HG03558 (cell line): ENCODE data around the gene FPR1.
"Not testable (repeated sequence)": the region's sequence is repeated elsewhere in the genome, so short reads cannot be mapped to it uniquely, and the experiment has no call there.

Experiments
- ATAC-seq: cut with Tn5 transposase; IDR thresholded peaks from one replicate; pipeline ENCODE4 v1.9.1; 2021; ENCODE audit warnings: moderate number of reproducible peaks; ENCODE audit not compliant: unreplicated experiment; ENCODE audit errors: extremely low read depth

FPR1 gene

GRCh38 chr19:51739466-51740213 is 12.0 kb downstream of the FPR1 start:
- no peak for ATAC-seq

- ATAC-seq = not testable (repeated sequence)
Observed at GRCh38 chr19:51738523-51738922, 13.2 kb downstream of the FPR1 start.

- ATAC-seq = no peak
Observed at GRCh38 chr19:51737924-51738323, 13.8 kb downstream of the FPR1 start.

DNA sequence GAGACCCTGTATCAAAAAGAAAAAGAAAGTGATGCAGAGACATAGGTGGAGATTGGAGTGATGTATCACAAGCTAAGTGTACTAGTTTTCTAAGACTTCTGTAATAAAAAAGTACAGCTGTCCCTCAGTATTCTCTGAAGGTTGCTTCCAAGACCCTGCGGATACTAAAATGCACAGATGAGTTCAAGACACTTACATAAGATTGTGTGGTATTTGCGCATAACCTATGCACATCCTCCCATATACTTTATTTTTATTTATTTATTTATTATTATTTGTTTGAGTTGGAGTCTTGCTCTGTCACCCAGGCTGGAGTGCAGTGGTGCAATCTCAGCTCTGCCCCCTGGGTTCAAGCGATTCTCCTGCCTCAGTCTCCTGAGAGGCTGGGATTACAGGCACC is 14.3 kb downstream of the FPR1 start:
- no peak for ATAC-seq

GRCh38 chr19:51735759-51736449 is 15.8 kb downstream of the FPR1 start:
- no peak for ATAC-seq

- no peak for ATAC-seq
Observed at GRCh38 chr19:51733742-51734522, 17.7 kb downstream of the FPR1 start.

DNA sequence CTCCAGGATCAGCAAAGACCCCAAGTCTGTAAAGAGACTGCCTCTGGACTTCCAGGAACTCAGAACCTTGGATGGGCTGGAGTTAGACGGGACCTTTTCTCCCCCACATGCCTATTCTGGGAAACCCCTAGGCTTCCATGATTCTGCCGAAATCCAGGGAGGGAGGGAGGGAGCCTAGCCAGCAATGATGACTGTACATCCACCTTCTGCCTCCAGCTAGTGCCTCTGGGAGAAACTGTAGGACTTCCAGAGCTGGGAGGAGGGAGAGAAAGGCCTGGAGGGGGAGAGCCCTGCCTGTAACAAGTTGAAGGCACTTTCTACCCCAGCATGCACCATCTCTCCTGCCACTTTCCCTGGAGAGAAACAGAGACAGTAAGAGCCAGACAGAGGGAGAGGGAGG is 21.9 kb downstream of the FPR1 start:
- ATAC-seq = no peak

DNA sequence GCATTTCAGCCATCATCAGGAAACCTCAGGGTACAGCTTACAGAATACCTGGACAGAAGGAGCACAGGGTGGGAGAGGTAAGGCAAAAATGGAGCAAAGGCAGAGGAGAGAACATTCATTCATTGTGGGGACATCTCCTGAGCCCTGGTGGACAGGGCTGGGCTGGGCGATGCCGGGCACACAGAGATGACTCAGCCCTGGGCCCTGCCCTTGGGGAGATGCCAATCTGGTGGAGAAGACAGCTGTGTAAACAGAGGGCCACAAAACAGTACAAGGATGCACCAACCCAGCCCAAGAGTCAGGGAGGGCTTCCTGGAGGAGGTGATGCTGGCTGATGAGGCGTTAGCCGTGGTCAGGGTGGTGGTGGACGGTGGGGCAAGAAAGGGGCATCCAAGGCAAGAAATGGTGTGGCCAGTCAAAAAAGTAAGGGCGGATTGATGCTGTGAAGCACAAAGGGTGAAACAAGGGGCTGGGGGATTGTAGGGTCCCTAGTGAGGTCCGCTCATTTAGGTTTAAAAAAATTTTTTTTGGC is 24.3 kb downstream of the FPR1 start:
- no peak for ATAC-seq

GRCh38 chr19:51726049-51726448 is 25.6 kb downstream of the FPR1 start:
- ATAC-seq = no peak

GRCh38 chr19:51724543-51724942 is 27.1 kb downstream of the FPR1 start:
- no peak for ATAC-seq

GRCh38 chr19:51722492-51722891 is 29.2 kb downstream of the FPR1 start:
- ATAC-seq = no peak

DNA sequence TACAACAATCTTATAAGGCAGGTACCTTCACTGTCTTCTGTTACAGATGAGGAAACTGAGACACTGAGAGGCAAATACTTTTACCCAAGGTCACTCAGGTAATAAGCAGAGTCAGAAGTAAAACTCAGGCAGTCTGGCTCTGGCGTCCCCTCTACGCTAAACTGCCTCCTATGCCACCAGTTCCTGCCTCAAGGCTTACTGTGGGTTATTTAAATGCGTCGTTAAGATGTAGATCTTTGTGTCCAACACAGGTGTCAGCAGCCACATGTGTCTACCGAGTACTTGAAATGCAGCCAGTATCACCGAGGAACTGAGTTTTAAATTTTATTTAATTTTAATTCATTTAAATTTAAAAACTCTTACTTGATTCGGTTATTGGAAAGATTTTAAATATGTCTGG is 29.8 kb downstream of the FPR1 start:
- no peak for ATAC-seq

DNA sequence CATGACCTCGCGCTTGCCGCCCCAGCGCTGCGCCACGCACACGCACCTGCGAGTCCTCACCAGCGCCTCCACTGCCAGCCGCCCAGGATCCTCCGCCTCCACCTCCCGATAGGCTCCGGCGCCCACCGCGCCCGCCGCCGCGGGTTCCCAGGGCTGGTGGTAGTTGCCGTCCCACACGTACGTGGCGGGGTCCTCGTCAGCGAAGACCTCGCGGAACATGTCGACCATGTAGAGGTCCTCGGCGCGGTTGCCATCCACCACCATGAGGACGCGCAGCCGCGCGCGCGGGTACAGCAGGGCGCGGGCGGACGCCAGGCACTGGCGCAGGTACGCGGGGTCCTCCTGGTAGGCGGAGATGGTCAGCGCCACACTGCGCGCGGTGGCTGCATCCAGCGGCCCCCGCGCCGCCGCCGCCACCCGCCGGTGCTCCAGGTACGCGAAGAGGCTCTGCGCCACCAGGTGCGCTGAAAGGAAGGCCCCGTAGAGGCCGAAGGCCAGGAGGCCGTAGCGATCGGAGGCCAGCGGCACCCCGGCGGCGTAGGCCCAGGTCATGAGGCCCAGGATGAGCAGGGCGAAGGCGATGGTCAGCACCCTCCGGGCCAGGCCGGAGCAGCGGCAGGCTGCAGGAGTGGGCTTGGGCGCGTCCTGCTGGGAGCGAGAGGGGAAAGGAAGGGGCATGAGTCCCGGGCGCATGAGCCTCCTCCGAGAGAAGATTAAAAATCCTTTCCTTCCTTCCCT is 32.3 kb downstream of the FPR1 start:
- ATAC-seq = no peak

DNA sequence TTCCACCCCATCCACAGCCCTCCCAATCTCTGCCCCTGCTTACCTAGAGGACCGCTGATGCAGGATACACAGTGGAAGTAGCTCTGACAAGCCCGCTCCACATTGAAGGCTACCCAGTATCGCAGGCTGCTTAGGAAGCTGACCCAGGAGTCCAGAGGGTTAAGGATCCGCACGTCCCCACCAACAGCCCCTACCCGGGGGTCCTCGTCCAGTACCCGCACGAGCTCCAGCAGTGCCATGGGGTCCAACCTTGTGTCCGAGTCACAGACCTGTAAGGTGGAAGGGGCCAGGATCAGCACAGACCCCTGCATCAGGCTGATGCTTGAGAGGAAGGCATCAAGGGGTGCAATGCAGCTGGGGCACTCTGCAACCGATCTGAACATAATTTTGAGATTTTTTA is 34.8 kb downstream of the FPR1 start:
- ATAC-seq = no peak

- no peak for ATAC-seq
Observed at GRCh38 chr19:51715850-51716249, 35.8 kb downstream of the FPR1 start.

DNA sequence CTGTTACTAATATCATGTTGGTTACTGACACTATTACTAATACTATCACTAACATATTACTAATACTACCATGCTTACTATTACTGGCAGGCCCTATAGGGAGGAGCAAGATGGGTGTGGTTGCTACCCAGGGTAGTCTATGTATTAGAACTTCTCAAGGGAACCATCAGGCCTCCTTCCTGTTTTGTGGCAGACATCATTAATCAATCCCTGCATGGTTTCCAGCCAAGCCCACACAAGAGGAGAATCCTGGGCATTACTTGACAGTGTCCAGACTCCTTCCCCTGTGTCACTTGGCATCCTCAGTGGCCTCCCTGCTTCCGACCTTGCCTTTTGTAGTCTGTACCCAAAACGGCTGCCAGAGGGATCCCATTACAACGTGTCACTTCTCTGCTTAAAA is 36.8 kb downstream of the FPR1 start:
- ATAC-seq = no peak

DNA sequence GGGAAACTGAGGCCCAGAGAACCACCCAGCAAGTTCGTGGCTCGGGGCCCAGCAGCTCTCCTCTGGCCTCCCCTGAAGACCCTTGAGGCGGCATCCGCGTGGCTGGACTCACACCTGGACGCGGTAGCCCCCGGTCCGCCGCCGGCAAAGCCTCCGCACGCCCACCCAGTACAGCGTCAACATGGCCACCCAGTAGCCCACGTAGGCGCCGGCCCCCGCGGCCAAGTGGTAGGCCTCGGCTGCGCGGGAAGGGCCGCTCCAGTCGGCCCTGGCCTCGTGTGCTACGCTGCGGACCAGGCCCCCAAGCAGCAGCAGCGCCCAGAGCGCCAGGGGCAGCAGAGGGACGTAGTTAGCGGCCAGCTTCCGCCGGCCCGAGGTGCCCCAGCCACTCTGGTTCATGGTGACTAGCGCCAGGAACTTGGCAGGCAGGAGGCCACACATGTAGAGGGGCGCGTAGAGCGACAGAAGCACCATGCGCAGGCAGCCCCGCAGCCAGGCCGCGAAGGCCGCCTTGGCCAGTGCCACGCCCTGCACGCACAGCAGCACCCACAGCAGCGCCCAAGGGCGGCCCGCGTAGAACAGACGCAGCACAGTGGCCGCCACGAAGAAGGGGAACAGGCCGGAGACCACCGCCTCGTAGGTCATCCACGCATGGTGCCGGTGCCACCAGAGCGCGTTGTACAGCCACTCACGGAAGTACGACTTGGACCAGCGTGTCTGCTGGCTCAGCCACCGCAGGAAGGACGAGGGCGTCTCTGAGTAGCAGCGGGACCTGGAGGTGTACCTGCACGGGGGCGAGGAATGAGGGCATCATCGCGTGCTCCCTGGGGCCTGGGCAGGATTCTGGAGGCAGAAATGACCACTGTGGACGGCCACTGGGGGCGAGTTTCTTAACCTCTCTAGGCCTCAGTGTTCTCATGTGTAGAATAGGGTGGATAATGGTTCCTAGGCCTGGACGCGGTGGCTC is 38.1 kb downstream of the FPR1 start:
- no peak for ATAC-seq

DNA sequence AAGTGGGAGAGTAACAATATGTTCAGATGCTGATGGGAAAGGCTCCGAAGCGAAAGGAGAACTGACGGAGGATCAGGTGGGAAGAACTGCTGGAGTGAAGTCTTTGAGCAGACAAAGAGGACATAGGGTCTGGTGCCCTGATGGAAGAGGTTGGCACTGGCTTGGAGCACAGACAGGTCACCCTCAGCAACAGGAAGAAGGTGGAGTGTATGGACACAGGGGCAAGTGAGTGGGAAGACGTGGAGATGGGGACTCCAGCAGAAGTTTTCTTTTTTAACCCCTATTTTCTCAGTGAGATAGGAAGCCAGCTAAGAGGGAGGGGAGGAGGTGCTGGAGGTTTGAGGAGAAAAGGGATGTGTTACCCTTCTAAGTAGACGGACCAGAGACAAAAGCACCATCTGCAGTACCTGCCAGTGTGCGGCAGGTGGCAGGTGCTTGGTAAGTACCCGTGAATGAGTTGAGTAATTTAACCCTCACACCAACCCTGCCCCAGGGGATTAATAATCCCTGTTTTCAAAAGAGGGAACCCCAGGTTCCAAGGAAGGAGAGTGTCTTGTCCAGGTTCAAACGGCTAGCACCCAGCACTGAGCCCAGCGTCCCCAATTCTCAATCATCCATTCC is 39.1 kb downstream of the FPR1 start:
- ATAC-seq = no peak

DNA sequence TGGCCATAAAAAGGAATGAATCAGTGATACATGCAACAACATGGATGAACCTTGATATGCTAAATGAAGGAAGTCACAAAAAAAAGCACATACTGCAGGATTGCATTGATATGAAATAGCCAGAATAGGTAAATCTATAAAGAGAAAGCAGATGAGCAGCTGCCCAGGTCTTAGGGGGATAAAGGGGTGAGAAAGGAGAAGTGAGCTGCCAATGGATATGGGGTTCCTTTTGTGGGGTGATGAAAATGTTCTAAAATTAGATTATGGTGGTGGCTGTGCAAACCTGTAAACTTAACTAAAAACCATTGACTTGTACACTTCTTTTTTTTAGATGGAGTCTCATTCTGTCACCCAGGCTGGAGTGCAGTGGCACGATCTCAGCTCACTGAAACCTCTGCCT is 40.0 kb downstream of the FPR1 start:
- no peak for ATAC-seq
